NOMO-1 (cell line): Measurements from ENCODE around the gene SMAD6.

Experiments used
- DNase-seq, 2 experiments: peaks; one replicate each; lab custom pipeline; 2025; ENCODE audit not compliant: unreplicated experiment in 2 of 2; lab: John Stamatoyannopoulos, UW

The SMAD6 gene

DNA sequence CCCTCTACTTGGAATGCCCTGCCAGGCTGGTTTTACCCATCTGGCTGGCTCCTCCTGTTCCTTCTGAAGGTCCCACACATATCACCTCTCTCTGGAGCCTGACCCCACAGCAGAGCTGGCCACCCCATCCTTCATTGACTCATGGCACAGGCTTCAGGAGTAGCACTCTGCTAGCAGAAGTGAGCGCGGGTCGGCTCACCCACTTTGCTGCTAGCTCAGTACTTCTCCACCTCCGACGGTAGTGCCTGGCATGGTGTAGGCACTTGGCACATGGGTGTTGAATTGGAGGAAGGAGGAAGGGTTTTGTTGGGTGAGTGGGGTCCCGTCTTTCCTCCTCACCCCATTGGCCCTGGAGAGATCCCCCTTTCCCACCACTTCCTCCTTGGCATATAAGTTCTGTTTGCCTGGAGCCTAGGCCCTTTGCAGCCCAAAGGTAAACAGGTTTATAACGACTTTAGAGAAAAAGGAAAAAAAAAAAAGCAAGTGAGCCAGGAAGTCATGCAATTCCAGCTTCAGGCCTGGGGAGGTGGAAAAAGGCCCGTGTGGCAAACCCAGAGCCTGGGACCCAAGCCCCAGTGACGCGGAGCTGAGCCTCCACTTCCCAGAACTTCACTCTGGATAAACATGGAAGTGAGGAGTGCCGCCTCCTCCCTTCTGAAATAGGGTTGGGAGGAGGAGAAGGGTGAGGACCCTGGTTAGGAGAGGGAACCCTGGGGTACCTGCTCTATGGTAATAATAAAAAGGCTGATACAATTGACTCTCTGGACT, 35.4 kb downstream of the SMAD6 start:
- no peak for DNase-seq

DNA sequence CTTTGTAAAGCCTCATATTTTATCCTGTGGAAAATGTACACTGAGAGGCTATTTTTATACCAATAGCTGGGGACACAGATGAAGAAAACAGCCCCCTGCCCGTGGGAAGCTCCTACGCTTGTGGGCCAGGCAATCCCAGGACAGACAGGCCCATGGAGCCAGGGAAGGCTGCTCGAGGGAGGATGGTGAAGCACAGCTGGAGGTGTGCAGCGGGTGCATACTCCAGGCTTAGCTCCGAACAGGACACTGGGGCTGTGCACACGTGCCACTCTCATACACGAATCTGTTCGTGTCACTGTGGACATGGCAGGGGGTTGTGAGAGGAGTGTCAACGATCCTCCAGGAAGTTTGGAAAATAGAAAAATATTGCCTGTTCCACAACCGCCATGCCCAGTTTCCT, 36.1 kb downstream of the SMAD6 start:
- no peak for DNase-seq

GRCh38 chr15:66738595-66738994, 36.6 kb downstream of the SMAD6 start:
- no peak for DNase-seq

DNA sequence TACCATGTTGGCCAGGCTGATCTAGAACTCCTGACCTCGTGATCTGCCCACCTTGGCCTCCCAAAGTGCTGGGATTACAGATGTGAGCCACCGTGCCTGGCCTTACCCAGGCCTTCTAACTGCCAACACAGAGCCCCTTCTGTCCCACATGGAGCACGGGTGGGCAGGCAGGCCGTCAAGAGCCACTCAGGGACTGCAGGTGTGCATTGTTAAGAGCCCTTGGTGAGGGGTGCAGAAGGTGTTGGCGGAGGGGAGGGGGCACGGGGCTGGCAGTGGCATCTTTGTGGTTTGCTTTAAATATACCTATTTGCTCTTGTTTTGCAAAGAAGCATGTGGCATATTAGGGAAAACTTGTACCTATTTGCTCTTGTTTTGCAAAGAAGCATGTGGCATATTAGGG, 37.3 kb downstream of the SMAD6 start:
- DNase-seq: no peak

DNA sequence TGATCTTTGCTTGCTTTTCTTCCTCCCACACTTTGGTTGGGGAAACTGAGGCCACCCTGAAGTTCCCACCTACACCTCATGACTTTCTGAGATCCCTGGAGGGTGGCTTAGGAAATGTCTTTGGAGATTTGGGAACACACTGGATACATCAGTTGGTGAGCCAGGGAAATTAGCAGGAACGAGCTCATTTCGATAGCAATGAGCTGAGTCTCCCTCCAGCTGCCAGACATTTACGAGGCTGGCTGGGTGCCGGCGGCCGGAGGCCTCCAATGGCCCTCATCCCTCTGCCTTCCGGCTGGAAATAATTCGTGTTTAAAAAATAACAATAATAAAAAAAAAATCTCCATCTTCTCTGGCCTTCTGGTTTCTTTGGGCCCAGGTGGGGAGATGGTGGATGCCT, 38.8 kb downstream of the SMAD6 start:
- DNase-seq: no peak

DNA sequence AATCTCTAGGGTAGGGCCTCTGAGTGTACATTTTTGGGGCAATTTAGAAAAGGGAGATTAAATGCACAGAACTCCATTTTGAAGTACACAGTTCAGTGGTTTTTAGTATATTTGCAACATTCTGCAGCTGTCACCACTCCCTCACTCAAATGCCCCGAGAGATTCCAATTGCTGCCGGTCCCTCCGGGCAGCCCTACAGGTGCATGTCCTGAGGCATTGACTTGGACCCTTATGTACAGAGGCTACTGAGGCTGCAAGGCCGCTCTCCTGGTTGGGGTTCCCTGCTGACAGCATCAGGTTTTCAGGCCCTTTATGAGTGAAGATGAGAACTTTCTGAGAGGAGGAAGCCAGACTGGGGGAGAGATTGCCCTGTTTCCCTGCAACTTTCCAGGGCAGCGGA, 39.6 kb downstream of the SMAD6 start:
- no peak for DNase-seq

DNA sequence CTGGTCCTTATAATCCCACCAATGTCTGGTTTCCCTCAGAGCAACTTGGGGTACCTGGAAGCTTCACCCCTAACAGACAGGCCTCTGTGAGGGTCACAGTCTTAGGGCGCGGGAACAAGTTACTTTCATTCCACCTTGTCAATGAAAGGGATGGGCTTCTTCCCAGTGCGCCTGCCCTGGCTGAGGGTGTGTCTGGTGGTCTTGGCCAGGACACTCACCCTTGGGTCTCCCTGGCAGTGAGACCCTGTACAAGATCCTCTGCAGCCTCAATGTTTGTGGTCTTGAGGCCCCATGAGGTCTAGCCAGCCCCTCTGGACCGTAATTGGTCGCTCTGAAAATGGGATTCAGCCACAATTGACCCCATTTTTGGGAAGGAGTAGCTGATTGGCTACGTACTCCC, 40.2 kb downstream of the SMAD6 start:
- DNase-seq: no peak

GRCh38 chr15:66743204-66743603, 41.2 kb downstream of the SMAD6 start:
- DNase-seq: no peak

DNA sequence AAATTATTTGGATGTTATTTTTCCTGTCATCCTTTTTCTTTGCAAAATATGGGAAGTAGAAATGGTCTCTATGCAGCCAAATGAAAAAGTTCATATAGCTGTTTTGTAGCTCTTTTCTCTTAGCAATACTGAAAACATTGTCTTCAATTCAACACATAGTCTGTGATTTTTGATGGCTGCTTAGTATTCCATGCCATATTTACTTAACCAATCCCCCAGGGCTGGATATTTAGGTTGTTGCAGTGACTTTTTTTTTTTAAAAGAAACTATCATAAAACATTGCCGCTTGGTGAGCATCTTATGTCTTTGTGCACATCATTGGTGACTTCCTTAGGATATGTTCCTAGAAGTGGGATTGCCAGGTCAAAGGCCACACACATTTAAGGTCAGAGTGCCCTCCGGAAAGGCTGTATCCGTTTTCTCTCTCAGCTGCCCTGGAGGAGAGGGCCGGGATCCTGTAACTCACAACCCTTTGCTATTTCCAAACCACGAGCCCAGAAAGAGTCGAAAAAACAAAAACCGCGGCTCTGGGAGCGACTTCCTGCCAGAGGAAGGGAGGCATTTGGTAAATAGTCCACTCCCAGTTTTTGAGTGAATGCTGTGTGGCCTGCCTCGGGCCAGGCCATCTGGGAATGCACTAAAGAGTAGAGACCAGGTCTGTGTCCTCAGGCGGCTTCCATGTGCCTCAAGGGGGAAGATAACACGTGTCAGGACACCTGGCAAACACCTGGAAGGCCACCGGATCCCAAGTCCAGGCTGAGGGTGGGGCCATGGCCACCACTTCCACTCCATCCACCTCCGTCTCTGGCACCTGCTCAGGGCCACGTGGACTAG, 41.9 kb downstream of the SMAD6 start:
- DNase-seq: no peak

- DNase-seq: no peak
Measured at GRCh38 chr15:66744610-66745279, 42.7 kb downstream of the SMAD6 start.

- no peak for DNase-seq
Measured at GRCh38 chr15:66745530-66746230, 43.6 kb downstream of the SMAD6 start.

DNA sequence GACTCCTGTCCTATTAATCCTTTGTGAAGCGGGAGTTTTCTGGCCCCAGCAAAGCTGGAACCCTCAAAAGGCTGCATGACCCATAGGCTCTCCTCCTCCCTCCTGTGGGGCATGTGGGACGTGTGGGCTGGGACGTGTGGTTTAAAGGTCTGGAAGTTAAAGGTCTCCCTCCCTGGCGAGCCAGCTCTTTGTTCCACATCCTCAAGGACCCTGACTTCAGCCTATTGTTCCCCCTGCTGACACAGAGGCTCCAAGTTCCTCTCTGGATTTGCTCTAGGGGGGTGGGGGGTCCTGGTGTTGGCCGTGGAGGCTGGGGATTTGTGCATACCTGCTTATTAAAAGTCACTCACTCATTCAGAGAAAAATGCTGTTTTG, 44.2 kb downstream of the SMAD6 start:
- DNase-seq: no peak

- DNase-seq: no peak
Measured at GRCh38 chr15:66747223-66747622, 45.2 kb downstream of the SMAD6 start.

DNA sequence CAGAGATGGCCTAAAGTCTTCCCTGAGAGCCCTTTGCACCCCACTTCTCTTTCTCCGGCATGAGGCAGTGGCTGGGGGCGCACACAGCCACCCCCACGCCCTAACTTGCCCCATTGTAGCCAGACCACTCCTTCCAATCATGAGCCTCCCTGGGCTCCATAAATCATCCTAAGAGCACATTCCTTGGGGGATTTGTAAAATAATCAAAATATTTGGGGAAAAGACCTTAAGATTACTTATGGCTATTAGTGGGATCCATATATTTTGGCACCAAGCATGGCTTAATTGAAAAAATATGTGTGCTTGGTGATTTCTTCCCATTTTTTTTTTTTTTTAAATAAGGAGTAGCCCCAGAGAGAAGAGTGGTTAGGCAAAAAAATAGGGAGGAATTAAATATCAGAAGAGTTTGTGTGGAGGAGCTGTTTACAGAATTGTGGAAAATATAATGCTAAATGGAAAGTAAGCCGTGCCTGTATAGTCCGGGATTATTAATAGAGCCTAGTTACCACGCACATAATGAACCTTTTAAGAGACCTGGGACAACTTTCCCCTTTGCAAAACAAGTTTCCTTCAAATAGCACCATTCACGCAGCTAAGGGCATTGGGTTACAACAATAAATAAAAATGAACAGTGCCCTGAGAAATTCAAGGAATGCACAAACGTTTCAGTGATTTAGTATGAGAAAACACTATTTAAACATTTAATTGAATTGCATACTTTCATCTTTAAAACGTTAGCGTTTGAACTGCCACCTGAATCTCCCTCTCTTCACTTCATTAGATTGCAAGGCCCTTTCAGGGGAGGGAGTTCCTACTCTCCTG, 46.1 kb downstream of the SMAD6 start:
- DNase-seq: no peak

DNA sequence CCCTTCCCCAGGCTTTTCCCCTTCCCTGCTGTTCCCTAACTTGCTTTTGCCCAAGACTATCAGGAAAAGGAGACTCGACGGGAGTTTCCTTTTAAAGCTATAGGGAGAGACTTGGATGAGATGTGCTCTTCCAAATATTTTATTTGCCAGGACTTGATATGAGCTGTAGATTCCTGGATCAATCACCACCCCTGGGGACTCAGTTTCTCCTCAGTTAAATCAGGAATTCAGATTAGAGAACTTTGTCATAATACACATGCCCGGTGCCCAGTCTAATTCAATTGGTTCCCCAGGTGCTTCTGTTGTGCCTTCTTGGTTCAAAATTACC, 46.6 kb downstream of the SMAD6 start:
- no peak for DNase-seq

- no peak for DNase-seq
Measured at GRCh38 chr15:66749841-66750575, 48.0 kb downstream of the SMAD6 start.

DNA sequence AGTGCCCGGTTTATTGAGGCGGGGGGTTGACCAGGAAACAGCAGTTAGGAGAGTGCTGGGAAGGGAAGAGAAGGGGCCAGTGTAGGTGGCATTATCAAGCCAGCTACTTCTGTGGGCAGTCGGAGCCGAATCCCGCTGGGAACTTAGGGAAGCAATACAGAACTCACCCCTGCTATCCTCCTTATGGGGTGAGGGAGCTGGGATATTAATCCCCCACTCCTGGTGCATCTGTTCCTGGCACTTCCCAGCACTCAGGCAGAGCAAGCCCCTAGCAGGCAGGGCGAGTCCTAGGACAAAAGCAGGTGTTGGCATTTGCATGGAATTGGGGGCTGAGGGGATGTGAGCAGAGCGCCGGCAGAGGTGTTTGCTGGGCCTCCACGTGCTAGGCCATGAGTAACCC, 48.6 kb downstream of the SMAD6 start:
- no peak for DNase-seq

GRCh38 chr15:66751579-66751978, 49.5 kb downstream of the SMAD6 start:
- DNase-seq: no peak

GRCh38 chr15:66752078-66752477, 50.0 kb downstream of the SMAD6 start:
- no peak for DNase-seq
